NCI-H2107 treated with DMSO at 0.1 percent for 48 hours (cell line): ENCODE results near the gene MIER2.

Source experiments
- DNase-seq: peaks from one replicate; lab custom pipeline; 2025; ENCODE audit not compliant: unreplicated experiment; lab: John Stamatoyannopoulos, UW

MIER2 gene

DNA sequence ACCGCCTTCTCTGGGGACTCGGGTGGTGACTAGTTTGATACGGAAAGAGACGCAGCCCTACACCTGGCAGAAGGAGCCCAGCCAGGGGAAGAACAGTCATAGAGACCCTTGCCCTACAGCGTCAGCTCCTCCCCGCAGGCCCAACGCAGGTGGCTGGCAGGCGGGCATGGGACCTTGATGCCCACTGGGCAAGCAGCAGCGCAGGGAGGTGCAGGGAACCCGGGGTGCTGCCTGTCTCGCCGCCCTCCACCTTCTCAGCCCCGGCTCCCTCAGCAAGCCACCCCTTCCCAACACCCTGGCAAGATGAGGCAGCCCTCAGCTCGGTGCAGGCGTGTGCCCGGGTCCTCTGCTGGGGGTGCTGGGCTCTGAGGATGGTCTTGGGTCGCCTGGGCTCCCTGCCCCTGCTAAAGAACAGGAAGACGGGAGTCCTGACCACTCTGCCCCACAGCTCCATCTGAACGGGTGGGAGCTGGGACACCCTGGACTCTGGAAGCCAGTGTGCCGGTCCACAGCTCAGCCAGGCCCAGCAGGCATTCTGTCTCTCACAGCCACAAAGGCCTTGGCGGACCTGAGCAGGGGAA, 9.0 kb downstream of the MIER2 start:
- no peak for DNase-seq

DNA sequence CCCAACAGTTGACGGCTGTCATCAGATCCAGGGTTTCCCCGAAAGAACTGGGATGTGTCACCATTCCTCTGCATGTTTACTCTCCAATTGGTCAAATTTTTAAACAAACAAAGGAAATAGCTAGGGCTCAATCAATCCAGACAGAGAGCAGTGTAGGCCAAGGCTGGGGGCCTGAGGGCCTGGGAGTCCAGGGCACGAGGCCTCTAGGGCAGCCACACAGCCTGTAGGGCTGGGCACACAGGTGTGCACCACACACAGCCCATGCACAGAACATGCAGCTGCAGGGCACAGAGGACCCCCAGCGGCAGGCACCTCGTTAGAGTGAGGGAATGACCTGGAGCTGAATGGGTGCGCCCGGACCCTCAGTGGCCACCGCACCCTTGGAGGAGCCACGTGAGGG, 9.5 kb downstream of the MIER2 start:
- DNase-seq = no peak

DNA sequence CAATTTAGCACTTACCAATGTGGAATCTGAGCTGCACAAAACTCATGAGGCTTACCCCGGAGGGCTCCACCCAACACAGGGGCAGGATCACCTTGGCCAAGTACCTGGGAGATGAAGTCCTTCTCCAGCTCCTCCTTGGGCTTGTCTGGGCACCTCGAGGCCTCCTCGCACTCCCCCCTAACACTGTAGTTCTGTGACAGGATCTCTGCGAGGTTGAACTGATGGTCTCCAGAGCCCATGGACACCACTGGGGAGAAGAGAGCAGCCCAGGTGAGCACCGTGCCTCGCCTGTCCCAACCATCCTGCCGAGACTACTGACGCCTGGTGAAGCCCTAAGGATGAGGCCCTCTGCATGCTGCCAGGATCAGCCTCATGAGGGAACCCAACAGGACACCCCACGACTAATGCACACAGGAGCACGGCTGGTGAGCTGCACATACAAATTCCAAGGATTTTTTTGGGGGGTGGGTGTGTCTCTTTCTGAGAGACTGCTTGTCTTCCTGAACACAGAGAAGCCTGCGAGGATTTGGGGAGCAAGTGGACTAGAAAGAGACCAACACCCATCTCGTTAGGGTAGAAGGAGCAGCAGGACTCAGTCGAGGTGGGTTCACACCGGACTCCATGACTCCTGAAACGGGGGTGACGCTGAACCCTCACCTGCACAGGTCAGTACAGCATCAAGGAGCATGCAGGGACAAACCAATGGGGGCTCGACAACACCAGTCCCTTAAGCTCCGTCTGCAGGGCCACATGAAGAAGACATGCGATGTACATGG, 10.1 kb downstream of the MIER2 start:
- DNase-seq = no peak

DNA sequence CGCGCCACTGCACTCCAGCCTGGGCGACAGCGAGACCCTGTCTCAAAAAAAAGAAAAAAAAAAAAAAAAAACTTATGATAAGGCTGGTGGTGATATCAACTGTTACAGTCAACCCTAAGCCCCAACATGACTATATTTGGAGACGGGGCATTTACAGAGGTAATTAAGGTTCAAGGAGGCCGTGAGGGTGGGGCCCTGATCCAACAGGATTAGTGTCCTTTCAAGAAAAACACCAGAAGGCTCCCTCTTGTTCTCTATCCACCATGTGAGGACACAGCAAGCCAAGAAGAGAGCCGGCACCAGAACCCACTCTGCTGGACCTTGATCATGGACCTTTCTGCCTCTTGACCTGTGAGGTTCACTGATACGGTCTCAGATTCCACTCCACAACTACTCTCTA, 14.1 kb downstream of the MIER2 start:
- no peak for DNase-seq

DNA sequence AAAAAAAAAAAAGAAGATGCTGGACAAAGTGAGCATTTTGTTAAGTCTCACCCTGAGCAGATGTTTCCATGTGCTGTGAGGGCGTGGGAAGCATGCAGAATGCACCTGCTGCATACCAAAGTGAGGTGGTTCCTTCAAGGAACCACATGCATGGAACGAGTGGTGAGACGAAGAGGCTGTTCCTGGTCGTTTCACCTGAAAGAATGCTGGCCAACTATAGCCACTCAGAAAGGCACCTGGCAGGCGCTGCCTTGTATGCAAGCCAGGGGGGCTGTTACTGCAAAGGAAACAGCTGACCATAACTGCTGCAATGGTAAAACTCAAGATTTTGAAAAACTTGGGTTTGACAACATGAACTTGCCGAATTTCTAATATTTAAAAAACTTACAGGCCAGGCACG, 14.7 kb downstream of the MIER2 start:
- no peak for DNase-seq

DNA sequence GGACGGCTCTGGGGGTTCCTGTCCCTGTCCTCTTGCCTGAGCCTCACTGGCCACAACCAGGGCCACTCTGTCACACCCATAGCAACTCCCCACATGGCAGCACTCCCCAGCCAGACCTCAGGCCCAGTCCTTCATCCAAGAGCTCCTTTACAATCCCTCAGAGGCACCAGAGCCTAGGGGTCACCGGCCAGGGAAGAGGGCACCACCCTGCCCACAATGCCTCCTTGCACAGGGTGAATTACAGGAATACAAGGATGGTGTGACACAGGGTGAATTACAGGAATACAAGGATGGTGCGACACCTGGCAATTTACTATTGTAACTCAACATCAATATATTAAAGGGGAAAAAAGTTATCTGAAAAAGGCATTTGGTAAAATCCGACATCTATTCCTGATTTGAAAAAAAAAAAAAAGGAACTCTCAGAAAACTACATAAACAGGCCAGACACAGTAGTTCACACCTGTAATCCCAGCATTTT, 16.5 kb downstream of the MIER2 start:
- DNase-seq = no peak

DNA sequence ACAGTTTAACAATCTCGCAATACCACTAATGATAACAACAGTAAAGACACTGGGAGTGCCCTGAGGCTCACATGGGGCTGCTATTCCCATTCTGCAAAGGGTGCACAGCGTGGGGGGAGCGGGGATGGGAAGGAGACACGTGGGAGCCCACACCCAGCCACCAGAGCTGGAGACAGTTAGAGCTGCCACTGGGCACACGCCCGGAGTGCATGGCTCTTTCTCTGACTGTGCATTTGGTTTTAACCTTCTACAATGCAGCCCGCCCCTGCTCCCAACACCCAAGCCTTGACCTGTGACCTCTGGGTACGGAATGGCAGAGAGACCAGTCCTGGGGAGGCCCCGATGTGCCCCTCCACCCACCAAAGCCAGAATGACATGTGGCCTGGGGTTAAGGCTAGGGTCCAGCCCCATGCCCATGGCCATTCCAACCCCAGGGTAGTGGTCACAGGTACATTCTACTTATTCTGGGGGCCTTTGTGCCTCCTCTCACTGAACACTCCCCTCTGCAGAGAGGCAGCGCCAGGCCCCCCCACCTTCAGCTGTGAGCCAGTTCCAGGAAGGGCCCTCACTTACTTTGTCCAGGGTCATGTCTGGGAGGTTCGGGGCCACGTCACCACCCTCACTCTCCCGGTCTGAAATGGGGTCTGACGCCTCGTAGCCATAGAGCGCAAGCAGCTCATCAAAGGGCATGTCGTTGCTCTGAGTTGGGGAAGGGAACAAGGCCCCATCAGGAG, 17.1 kb downstream of the MIER2 start:
- DNase-seq = no peak

DNA sequence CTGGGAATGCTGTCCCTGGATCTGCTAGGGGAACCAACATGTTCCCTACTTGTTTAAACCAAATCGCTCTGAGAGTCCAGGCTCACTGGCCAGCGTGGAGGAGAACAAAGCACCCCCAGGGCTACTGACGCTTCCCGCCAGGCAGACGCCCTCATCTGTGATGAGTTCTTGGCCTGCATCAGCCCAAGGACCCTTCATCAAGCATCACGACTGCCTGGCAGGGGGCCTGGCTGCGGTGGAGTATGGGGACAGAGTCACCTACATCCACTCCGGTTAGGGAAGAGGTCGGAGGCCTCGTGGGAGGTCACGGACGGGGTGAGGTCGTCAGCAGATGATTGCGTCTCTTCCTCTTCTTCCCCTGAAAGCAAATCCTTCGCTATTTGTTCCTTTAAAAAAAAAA, 17.7 kb downstream of the MIER2 start:
- no peak for DNase-seq

DNA sequence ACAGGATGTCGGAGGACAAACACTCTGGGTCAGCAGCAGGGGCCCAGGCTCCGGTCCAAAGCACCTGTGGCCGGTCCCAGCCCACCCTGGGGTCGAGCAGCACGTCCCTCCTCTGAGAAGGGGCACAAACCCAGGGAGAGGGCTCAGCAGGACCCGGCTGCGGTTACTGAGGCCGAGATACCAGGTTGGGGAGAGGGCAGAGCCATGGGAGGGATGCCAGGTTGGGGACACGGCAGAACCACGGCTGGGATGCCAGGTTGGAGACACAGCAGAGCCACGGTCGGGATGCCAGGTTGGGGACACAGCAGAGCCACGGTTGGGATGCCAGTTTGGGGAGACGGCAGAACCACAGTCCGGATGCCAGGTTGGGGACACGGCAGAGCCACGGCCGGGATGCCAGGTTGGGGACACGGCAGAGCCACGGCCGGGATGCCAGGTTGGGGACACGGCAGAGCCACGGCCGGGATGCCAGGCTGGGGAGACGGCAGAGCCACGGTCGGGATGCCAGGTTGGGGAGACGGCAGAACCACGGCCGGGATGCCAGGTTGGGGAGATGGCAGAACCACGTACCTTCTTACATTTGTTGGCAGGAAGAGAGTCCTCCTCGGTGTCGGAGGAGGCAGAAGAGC, 18.5 kb downstream of the MIER2 start:
- no peak for DNase-seq

DNA sequence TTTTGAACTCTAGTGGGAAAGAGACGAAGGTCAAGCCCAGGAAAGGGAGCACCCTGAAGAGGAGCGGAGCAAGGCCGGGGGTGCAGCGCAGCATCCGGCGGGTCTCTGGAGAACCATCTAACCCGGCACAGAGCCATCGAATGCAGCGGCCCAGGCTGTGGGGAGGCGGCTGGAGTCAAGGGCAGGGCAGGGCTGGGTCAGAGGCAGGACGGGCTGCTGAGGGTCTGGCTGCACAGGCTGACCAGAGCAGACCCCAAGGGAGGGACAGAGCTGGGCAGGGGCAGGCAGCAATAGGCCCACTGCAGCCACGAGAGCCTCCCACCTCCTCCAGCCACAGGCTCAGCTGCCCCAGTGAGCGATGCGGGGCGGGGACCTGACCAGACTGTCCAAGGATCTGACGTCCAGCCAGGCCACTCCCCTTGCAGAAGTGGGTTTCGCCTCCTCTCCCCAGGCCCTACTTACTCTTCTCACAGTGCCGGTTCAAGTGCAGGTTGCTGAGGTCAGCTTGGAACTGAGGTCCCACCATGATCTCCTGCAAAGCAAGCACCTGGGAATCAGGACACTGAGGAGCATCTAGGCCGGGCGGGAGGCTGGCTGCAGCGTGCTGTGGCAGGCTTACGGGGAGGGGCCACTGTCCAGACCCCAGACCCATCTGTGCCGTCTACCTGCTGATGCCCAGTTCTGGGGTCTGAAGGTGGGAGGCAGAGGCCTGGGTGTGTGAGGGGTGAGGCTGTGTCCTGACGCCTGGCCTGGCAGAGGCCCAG, 19.2 kb downstream of the MIER2 start:
- DNase-seq = no peak

DNA sequence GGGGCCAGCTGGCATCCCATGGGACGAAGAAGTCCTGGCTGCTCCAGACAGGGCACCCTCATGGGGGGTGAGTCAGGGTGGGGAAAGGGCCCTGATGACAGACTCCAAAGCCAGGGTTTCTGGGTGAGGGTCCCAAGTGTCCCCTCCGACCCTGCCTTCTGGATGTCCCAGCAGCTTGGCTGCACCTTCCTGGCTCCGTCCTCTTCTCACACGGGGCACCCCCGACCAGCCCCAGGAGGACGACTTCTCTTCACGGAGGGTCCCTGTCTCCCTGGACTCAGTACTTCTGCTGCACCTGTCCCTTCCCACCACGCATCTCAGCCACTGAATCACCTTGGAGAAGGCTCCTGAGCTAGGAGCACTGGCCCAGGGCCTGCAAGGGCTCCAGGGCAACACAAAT, 19.9 kb downstream of the MIER2 start:
- DNase-seq = no peak

DNA sequence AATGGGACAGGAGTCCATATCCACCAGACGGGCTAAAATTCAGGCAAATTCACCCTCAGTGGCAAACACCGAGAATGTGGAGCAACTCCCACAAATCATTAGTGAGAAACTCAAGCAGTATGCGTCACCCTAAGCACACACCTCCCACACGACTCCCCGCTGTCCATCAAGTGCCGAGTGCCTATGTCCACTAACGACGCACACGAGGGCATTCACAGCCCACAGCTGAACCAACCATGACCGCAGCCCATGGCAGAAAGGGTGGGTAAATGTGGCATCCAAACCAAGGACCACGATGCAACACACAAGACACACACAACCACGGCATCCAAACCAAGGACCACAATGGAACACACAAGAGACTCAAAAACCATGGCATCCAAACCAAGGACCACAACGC, 22.0 kb downstream of the MIER2 start:
- DNase-seq = no peak

DNA sequence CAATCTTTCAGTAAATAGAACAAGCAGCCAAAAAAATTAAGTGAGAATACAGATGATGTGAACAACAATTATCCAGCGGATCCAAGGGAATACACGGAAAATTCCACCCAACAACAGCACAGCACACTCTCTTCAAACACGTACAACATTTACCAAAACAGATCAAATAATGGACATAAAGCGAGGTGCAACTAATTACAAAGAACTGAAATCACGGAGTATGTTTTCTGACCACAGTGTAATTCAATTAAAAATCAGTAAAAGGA, 26.2 kb downstream of the MIER2 start:
- no peak for DNase-seq

DNA sequence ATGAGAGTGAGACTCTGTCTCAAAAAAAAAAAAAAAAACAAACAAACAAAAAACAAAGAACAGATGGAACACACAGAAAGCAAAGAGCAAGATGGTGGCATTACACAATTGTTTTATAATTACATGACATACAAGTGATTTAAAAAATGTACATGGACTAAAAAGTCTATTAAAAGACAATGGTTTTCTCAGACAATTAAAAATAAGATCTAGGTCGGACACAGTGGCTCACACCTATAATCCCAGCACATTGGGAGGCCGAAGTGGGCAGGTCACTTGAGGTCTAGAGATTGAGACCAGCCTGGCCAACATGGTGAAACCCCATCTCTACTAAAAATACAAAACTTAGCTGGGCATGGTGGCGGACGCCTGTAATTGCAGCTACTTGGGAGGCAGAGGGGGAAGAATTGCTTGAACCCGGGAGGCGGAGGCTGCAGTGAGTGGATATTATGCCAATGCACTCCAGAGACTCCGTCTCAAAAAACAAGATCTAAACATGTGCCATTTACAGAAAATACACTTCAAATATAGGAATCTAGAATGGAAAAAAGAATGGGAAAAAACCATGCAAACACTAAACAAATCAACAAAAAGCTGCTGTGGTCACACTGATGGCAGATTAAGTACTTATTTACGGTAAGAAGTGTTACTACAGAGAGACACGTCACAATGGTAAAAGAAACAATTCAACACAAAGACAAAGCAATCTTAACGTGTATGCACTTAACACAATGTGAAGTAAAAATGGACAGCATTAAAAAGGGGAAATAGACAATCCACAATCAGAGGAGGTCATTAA, 26.7 kb downstream of the MIER2 start:
- no peak for DNase-seq

DNA sequence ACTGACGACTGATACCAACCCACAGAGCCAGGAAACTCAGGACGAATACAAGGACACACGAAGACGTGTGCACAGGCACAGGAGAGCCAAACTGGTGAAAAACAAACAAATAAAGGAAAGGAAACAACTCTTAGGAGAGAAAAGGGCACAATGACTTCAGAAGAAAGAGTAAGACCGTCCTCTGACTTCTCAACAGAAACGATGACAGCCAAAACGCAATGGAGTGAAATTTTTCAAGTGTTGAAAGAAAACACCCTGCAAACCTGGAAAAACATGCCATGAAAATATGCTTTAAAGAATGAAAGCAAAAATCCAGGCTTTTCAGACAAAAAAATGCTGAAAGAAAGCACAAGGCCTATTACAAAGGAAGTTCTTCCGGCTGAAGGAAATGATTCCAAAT, 28.8 kb downstream of the MIER2 start:
- DNase-seq = no peak

DNA sequence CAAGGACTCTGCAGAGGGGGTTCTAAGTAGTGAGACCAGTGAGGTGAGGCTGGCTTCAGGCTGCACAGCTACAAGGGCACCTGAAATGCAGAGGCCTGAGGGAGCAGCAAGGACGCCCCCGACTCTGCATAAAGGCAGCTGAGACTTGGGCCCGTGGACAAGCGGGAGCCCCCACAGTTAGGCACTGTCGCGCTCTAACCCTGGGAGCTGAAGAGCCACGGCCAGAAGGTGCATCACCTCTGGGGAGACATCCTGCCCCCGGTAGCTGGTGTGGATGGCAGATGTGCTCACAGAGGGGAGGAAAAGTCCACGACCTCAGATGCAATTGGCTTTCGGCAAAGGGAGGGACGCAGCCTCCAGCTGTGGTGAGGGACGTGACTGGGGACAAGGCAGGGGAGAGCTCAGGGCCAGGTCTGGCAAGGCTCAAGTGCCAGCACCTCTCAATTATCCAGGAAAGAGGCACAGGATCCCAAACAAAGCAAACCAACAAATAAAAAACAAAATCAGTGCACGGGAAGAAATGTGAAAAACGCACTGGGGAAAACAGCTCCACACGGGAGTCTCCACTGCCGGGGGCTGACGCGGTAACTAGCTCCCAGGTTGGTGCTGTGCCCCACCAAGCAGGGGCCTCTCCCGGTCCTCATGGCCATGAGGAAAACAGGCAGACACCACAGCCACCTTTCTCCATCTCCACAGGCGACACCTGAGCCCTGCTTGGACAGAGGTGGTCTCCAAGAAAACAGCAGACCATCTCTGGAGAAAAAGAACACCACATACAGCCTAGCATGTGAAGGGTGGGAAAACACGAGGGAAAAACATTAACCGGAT, 30.4 kb downstream of the MIER2 start:
- DNase-seq = no peak

DNA sequence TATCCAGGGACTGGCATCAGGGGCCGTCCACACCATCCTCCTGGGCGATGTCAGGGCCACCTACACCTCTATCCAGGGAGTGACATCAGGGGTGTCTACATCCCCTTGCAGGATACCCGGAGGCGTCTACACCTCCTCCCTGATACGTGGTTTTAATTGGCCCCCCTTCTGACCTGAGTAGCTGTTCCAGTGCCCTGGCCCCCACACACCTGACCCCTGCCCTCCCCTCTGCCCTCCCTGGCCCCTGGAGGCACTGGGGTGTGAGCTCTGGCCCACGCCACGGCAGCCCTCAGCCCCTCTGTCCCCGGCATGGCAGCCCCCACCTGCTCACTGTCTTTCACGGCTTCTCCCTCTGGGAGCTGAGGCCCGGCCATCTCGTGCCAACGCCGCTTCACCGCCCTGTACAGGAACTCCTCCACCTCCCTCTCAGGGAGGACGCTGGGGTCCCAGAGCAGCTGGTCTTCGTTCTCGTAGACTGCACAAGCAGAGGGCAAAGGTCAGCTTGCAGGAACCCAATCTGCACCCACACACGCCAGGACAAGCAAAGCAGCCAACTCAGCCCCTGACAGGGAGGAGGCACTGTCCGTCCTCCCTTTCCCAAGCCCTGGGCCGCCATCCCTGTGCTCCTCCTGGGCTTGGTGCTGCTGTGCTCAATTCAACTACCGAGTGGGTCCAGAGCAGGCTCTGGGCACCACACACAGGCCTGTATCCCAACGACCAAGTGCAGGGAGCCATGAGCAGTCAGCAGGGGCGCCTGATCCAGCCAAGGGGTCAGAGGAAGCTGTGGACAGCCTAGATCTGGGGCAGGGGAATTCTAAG, 31.2 kb downstream of the MIER2 start:
- no peak for DNase-seq

DNA sequence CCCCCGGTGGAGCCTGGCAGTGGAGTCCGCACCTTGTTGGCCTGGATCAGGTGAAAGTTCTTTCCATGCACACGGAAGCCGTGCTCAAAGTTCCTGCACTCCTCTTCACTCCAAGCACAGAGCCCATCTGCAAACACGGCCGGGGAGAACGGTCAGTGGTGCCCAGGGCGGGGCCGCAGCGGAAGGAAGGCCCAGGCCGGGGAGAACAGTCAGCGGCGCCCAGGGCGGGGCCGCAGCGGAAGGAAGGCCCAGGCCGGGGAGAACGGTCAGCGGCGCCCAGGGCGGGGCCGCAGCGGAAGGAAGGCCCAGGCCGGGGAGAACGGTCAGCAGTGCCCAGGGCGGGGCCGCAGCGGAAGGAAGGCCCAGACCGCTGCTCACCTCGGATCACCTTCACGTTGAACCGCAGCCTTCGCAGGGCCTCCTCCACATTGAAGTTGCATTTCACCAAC, 32.8 kb downstream of the MIER2 start:
- DNase-seq = no peak
